T-cell (primary cell): ENCODE measurements around the gene GAS2L2. TPM values are rescaled to one million over a fixed set of nuclear protein-coding genes. Genes with fewer than 3 reads are reported as not detected.
A peak's percentile ranks its signal among the peaks of the same experiment; 100 is the strongest.

Experiments used
- ATAC-seq, 4 experiments: fragments of 200-7000 bp in 3 of 4; fragments of 150-1000 bp in 1 of 4; cut with Tn5 transposase; replicated peaks in 1 of 4; 1 replicate in 3 of 4; 2 replicates in 1 of 4; pipeline ENCODE4 v1.10.0; 2021; ENCODE audit warnings: moderate library complexity in 3 of 4, mild to moderate bottlenecking in 2 of 4, moderate number of reproducible peaks in 1 of 4
- CTCF ChIA-PET, 2 donors: fragments of 300-600 bp; sonication (Branson Sonifier 250); formaldehyde crosslinking; loops; one replicate each; lab custom pipeline; 2022; ENCODE audit warnings: antibody characterized with exemption in 2 of 2; lab: Charles Lee
- POLR2A ChIA-PET, 2 donors: fragments of 300-600 bp; sonication (Branson Sonifier 250); formaldehyde crosslinking; loops; one replicate each; lab custom pipeline; 2022; ENCODE audit warnings: antibody characterized with exemption in 2 of 2; lab: Charles Lee
- DNase-seq, 35 experiments: peaks; one replicate each; pipeline versions ENCODE4 v3.0.0 to v3.0.0-alpha.2; 2013 to 2023
- H3K27ac ChIP-seq: one replicate; pipeline ENCODE4 v1.5.1; 2013; ENCODE audit warnings: low read length
- H3K27me3 ChIP-seq, 2 experiments: replicated peaks in 1 of 2; 1 replicate in 1 of 2; 2 replicates in 1 of 2; pipeline versions ENCODE4 v1.6.1 to v1.7.0; 2013; ENCODE audit warnings: low read length in 1 of 2, mixed read lengths in 1 of 2; ENCODE audit not compliant: control insufficient read depth in 2 of 2, insufficient read depth in 2 of 2; ENCODE audit errors: extremely low read depth in 1 of 2
- H3K36me3 ChIP-seq, 2 donors: 1 replicate in 1 of 2; 2 replicates in 1 of 2; pipeline versions ENCODE4 v1.6.1 to v1.7.0; 2013; ENCODE audit warnings: low read length in 1 of 2; ENCODE audit not compliant: control insufficient read depth in 2 of 2, insufficient read depth in 1 of 2; ENCODE audit errors: extremely low read depth in 1 of 2
- H3K4me1 ChIP-seq, 2 experiments: 1 replicate in 1 of 2; 2 replicates in 1 of 2; pipeline versions ENCODE4 v1.6.1 to v1.7.0; 2013; ENCODE audit warnings: low read length in 2 of 2, mixed read lengths in 1 of 2; ENCODE audit not compliant: insufficient read depth in 2 of 2, control insufficient read depth in 1 of 2; ENCODE audit errors: extremely low read depth in 1 of 2
- H3K4me3 ChIP-seq, 2 donors: 1 replicate in 1 of 2; 2 replicates in 1 of 2; pipeline versions ENCODE4 v1.5.1 to v1.7.0; 2013; ENCODE audit warnings: mild to moderate bottlenecking in 2 of 2, low read length in 1 of 2, moderate library complexity in 1 of 2; ENCODE audit not compliant: control insufficient read depth in 1 of 2; ENCODE audit errors: extremely low read depth in 1 of 2
- H3K9me3 ChIP-seq: 2 replicates; pipeline ENCODE4 v1.7.0; 2013
- H3K27ac Mint-ChIP-seq, 2 donors: one replicate each; pipeline ENCODE4 v1.8.0; 2020 to 2021; ENCODE audit warnings: mild to moderate bottlenecking in 2 of 2, mixed read lengths in 2 of 2
- H3K27me3 Mint-ChIP-seq, 2 donors: one replicate each; pipeline ENCODE4 v1.8.0; 2021 to 2022; ENCODE audit warnings: mixed read lengths in 2 of 2
- H3K36me3 Mint-ChIP-seq: one replicate; pipeline ENCODE4 v1.8.0; 2021; ENCODE audit warnings: mixed read lengths
- H3K4me1 Mint-ChIP-seq, 3 donors: one replicate each; pipeline ENCODE4 v1.8.0; 2020 to 2022; ENCODE audit warnings: mixed read lengths in 3 of 3, mild to moderate bottlenecking in 1 of 3
- H3K4me3 Mint-ChIP-seq, 3 donors: one replicate each; pipeline ENCODE4 v1.8.0; 2020 to 2022; ENCODE audit warnings: mild to moderate bottlenecking in 3 of 3, mixed read lengths in 3 of 3, moderate library complexity in 3 of 3
- H3K9me3 Mint-ChIP-seq, 3 donors: one replicate each; pipeline ENCODE4 v1.8.0; 2020 to 2022; ENCODE audit warnings: mixed read lengths in 3 of 3
- whole genome bisulfite sequencing: methylation state at CpG from one replicate; pipeline ENCODE4 v1.1.5; 2013; ENCODE audit warnings: missing lambda C conversion rate; ENCODE audit not compliant: insufficient coverage; 5-methylcytosine and 5-hydroxymethylcytosine counted together
- total RNA-seq, 35 experiments: library from RNA in 6 of 35; stranded (reverse) in 6 of 35; fragments of 120-200 nt in 1 of 35; gene quantifications; one replicate each; pipeline versions ENCODE4 v1.2.1 to v1.2.4 and lab custom pipeline; 2013 to 2026

GAS2L2 gene
- total RNA-seq, 5 donors from 2014 or later (not counting 1 experiment from before 2014, with no cell fraction given): 0.07 to 0.26 (median 0.21) TPM; not detected in 1

DNA sequence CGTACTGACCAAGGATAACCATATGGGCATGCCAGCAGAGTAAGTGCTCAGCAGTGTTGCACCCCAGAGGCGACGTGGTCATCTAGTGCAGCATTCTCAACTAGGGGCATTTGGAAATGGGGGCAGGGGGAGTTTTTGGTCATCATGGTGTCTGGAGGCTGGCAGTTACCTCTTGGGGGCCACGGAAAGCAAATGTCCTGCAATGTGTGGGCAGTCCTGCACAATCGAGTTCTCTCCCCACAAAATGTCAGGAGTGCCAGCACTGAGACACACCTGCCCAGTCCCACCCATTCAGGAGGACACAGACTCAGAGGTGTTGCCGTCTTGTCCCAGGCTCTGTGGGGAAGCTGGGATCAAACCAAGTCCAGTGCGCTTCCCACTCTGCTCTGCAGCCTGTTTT, 18.6 kb downstream of the GAS2L2 start:
- Mint-ChIP-seq H3K4me1 (peaks cover 24 to 29% (median 26%) of the 10 kb centered on the region in 3 donors), H3K4me3 (no peak overlapping the region), H3K27me3 (no peaks in the 10 kb centered on the region), H3K9me3 (no peaks in the 10 kb centered on the region), H3K36me3 (peaks cover 7% of the 10 kb centered on the region), H3K27ac (no peak overlapping the region)
- H3K4me3 ChIP-seq: no peak overlapping the region
- peaks cover 0 to 3% of the 10 kb centered on the region in 2 experiments for H3K27me3 ChIP-seq
- no peaks in the 10 kb centered on the region for H3K9me3 ChIP-seq
- H3K27ac ChIP-seq: no peak overlapping the region
- ChIA-PET CTCF (no interaction called here), POLR2A (interaction anchor here in 1 of 2 donors (0.6 kb wide), 1 partner anchor 62 kb away, joined by 4 read pairs; no protein-coding TSS in a partner anchor)
- 92% methylated on average over 6 of the region's 7 CpGs for WGBS
- no peaks in the 10 kb centered on the region for H3K36me3 ChIP-seq
- ATAC-seq: no peak
- peaks cover 8 to 21% of the 10 kb centered on the region in 2 experiments for H3K4me1 ChIP-seq
- no peak for DNase-seq

DNA sequence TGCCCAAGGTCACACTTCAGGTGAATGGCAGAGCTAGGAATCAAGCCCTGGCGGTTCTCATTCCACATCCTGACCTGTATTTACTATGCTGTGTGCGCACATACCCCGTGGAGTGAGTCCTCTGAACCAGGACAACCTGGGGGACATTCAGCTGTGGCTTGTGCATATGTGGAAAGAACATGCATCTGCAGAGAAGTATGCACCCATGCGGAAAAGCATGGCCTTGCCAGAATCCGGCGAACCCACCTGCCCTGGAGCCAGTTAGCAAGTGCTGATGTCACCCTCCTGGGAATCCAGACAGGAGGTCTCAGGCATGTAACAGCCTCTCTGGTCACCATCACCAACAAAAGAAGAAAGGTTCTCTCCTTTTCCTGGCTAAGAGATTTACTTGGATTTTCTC, 19.7 kb downstream of the GAS2L2 start:
- H3K4me1 ChIP-seq: peaks cover 8 to 21% of the 10 kb centered on the region in 2 experiments
- Mint-ChIP-seq H3K27ac (no peak overlapping the region), H3K36me3 (peaks cover 11% of the 10 kb centered on the region), H3K4me3 (peak overlapping the region in 2 of 3 donors; percentile 74 to 76), H3K9me3 (no peaks in the 10 kb centered on the region), H3K27me3 (no peaks in the 10 kb centered on the region), H3K4me1 (peaks cover 24 to 30% (median 29%) of the 10 kb centered on the region in 3 donors)
- ChIA-PET POLR2A (interaction anchor here in 1 of 2 donors (0.6 kb wide), 1 partner anchor 513 kb away, joined by 4 read pairs; no protein-coding TSS in a partner anchor), CTCF (no interaction called here)
- no peak overlapping the region for H3K4me3 ChIP-seq
- ATAC-seq (no peak), DNase-seq (no peak)
- H3K9me3 ChIP-seq: no peaks in the 10 kb centered on the region
- H3K36me3 ChIP-seq: no peaks in the 10 kb centered on the region
- H3K27me3 ChIP-seq: peaks cover 0 to 3% of the 10 kb centered on the region in 2 experiments
- H3K27ac ChIP-seq: no peak overlapping the region
- WGBS: 95% methylated on average over 6 of the region's 6 CpGs

DNA sequence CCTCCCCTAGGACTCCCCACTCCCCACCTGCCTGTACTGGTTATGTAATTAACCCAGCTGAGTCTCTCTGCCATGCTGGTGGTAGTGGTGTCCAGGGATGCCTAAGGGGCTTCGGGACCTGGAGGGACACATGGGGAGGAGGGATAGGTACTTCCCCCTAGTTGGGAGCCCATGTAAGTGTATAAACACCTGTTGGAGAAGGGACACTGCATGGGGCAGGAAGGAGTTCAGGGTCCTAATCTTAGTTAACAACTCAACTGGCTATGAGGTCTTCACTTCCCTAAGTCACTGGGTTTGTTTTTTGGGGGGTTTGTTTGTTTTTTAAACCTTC, 20.3 kb downstream of the GAS2L2 start:
- no peak overlapping the region for H3K27ac ChIP-seq
- no peaks in the 10 kb centered on the region for H3K36me3 ChIP-seq
- ChIA-PET POLR2A (no interaction called here), CTCF (no interaction called here)
- no peaks in the 10 kb centered on the region for H3K9me3 ChIP-seq
- peaks cover 24 to 30% (median 29%) of the 10 kb centered on the region in 3 donors for H3K4me1 Mint-ChIP-seq
- WGBS: 100% methylated on average over 1 of the region's 1 CpG
- DNase-seq: no peak
- peaks cover 15% of the 10 kb centered on the region for H3K36me3 Mint-ChIP-seq
- no peaks in the 10 kb centered on the region for H3K27me3 Mint-ChIP-seq
- peak overlapping the region; percentile 67 to 76 (median 74) for H3K4me3 Mint-ChIP-seq
- H3K9me3 Mint-ChIP-seq: no peaks in the 10 kb centered on the region
- H3K4me3 ChIP-seq: no peak overlapping the region
- ATAC-seq: no peak
- H3K27ac Mint-ChIP-seq: peak overlapping the region in 1 of 2 donors; percentile 28
- peaks cover 8 to 21% of the 10 kb centered on the region in 2 experiments for H3K4me1 ChIP-seq
- peaks cover 0 to 3% of the 10 kb centered on the region in 2 experiments for H3K27me3 ChIP-seq

DNA sequence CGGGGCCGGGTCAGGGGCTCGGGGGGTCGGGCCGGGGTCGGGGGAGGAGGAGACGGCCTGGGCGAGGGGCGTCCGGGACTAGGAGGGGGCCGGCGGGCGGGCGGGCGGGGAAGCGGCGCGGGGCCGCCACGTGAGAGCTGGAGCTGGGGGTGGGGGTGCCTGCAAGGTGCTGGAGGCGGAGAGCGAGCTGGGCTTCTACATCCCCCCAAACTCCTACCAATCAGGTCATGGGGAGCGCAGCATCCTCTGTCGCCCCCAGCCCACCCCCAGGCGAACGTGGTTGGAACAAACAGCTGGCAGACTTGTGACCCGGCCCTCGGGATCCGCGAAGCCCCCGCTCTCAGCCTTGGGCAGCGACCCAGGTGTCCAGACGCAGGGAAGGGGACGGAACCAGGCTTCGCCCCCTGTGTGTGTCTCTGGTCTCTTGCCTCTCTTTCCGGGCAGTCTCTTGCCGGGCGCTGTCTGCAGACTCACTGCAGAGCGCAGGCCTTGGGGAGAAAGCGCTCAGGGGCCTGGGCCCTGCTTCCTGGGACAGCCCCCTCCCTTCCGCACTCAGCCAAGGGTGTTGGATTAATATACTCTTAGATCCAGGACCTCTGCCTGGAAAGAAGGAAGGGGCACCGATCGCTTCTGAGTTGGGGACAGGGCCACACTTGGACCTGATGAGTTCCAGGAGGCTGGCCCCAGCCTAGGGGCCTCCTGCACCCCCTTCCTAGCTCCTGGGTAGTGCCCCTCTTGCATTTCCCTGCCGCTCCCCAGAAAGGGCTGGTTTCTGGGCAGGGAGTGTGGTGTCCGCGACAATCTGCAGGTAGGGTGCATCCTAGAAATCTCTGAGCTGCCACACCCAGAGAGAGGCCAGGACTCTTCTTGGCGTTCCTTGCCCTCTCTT, 20.9 kb downstream of the GAS2L2 start:
- Mint-ChIP-seq H3K27me3 (no peaks in the 10 kb centered on the region), H3K4me3 (peak overlapping the region; percentile 67 to 76 (median 74)), H3K36me3 (peaks cover 18% of the 10 kb centered on the region), H3K4me1 (peaks cover 24 to 30% (median 29%) of the 10 kb centered on the region in 3 donors), H3K27ac (no peak overlapping the region), H3K9me3 (no peaks in the 10 kb centered on the region)
- no peak overlapping the region for H3K27ac ChIP-seq
- POLR2A ChIA-PET: no interaction called here
- CTCF ChIA-PET: interaction anchor here (0.6 to 1.6 kb wide), 5 partner anchors 31 to 1101 kb away, joined by 3 to 6 read pairs (median 3); no protein-coding TSS in a partner anchor
- peak; percentile 10 to 39 (median 19) for ATAC-seq
- peaks cover 0 to 3% of the 10 kb centered on the region in 2 experiments for H3K27me3 ChIP-seq
- peaks cover 8 to 21% of the 10 kb centered on the region in 2 experiments for H3K4me1 ChIP-seq
- DNase-seq: no peak
- no peaks in the 10 kb centered on the region for H3K9me3 ChIP-seq
- 63% methylated on average over 19 of the region's 47 CpGs for WGBS
- no peaks in the 10 kb centered on the region for H3K36me3 ChIP-seq
- no peak overlapping the region for H3K4me3 ChIP-seq

DNA sequence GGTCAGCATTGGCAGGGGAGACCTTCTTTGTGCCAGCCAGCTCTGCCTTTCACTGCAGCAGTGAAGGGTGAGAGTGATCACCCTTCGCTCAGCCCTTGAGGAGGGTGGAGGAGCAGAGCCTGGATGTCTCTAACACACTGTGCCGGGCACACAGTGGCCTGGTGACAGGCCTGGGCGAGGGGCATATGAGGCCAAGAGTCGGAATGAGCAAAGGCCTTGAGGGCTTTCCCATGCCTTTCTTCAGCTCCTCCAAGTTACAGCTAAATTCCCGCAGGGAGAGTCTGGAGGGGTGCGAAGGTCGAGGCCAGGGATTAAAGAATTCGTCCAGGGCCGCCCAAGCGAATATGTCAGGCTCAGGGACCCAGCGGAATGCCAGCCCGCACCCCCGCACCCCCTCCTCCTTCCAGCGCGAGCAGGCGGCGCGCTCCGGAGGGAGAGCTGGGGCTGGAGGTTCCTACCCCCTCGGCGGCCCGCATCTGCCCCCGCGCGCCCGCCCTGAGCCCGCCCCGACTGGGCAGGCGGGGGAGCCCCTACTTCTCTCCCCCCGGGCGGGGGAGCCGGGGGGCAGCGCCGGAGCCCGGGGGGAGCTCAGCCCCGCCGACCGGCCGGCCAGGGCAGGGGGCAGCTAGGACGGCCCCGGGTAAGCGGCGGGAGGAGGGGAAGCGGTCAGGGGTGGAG, 21.7 kb downstream of the GAS2L2 start, which contains the start of gene RASL10B:
Gene RASL10B, plus strand, starts transcription at position 401 of the 678 bp plus-strand sequence. CDS start 3,546 bp downstream, outside the sequence.
- H3K9me3 Mint-ChIP-seq: no peaks in the 10 kb centered on the region
- 80% methylated on average over 1 of the region's 44 CpGs for WGBS
- Histone ChIP-seq H3K36me3 (peaks cover 0 to 8% of the 10 kb centered on the region in 2 donors), H3K27ac (no peak within 1 kb of the TSS), H3K27me3 (peaks cover 0 to 3% of the 10 kb centered on the region in 2 experiments), H3K4me3 (peak within 1 kb of the TSS; percentile 50 to 52), H3K4me1 (peaks cover 8 to 21% of the 10 kb centered on the region in 2 experiments), H3K9me3 (no peaks in the 10 kb centered on the region)
- POLR2A ChIA-PET: interaction anchor here in 1 of 2 donors (0.8 kb wide), 1 partner anchor 9 kb away, joined by 3 read pairs; no protein-coding TSS in a partner anchor
- peaks cover 18% of the 10 kb centered on the region for H3K36me3 Mint-ChIP-seq
- peaks cover 24 to 30% (median 29%) of the 10 kb centered on the region in 3 donors for H3K4me1 Mint-ChIP-seq
- H3K27me3 Mint-ChIP-seq: no peaks in the 10 kb centered on the region
- ATAC-seq: peak; percentile 66 to 85 (median 80)
- H3K27ac Mint-ChIP-seq: peak within 1 kb of the TSS; percentile 20 to 81
- H3K4me3 Mint-ChIP-seq: peak within 1 kb of the TSS; percentile 80 to 88 (median 80)
- CTCF ChIA-PET: interaction anchor here (0.6 to 1.6 kb wide), 5 partner anchors 31 to 943 kb away, joined by 3 to 6 read pairs (median 4); no protein-coding TSS in a partner anchor
- DNase-seq: peak in 30 of 35 experiments; percentile 16 to 58 (median 41)
